Activated CD8-positive, alpha-beta memory T cell treated with anti-CD3 and anti-CD28 coated beads, Interleukin-2, amount 50 U/mL, for 48 hours (primary cell): ENCODE data around the gene PDCD1.
"Not testable (repeated sequence)": the region's sequence is repeated elsewhere in the genome, so short reads cannot be mapped to it uniquely, and the experiment has no call there.

ENCODE experiments used
- DNase-seq: peaks from one replicate; pipeline ENCODE4 v3.0.0-alpha.2; 2020

Gene PDCD1

GRCh38 chr2:241823531-241824437, 34.9 kb downstream of the PDCD1 start:
- DNase-seq = not testable (repeated sequence)

- DNase-seq = no peak
Measured at GRCh38 chr2:241822264-241822623, 36.5 kb downstream of the PDCD1 start.

- DNase-seq = no peak
Measured at GRCh38 chr2:241821460-241822263, 37.0 kb downstream of the PDCD1 start.

GRCh38 chr2:241820625-241821384, 37.9 kb downstream of the PDCD1 start:
- DNase-seq = no peak

GRCh38 chr2:241819947-241820624, 38.6 kb downstream of the PDCD1 start:
- not testable (repeated sequence) for DNase-seq

GRCh38 chr2:241818943-241819270, 39.8 kb downstream of the PDCD1 start:
- DNase-seq = no peak

GRCh38 chr2:241818229-241818942, 40.3 kb downstream of the PDCD1 start:
- DNase-seq = no peak

GRCh38 chr2:241817821-241818215, 40.9 kb downstream of the PDCD1 start:
- not testable (repeated sequence) for DNase-seq

- DNase-seq = peak; percentile 56
Measured at GRCh38 chr2:241817126-241817820, 41.4 kb downstream of the PDCD1 start.

- DNase-seq = no peak
Measured at GRCh38 chr2:241816431-241817121, 42.1 kb downstream of the PDCD1 start.

- DNase-seq = no peak
Measured at GRCh38 chr2:241815477-241816430, 42.9 kb downstream of the PDCD1 start.

- DNase-seq = no peak
Measured at GRCh38 chr2:241814643-241815476, 43.8 kb downstream of the PDCD1 start.

- DNase-seq = no peak
Measured at GRCh38 chr2:241814393-241814642, 44.4 kb downstream of the PDCD1 start.

GRCh38 chr2:241813644-241814392, 44.9 kb downstream of the PDCD1 start:
- no peak for DNase-seq

GRCh38 chr2:241812730-241813643, 45.7 kb downstream of the PDCD1 start:
- no peak for DNase-seq

- DNase-seq = no peak
Measured at GRCh38 chr2:241811952-241812729, 46.6 kb downstream of the PDCD1 start.
